Right lobe of liver (tissue), 6 donors: ENCODE measurements around the gene VAT1. TPM values are rescaled to one million over a fixed set of nuclear protein-coding genes. Genes with fewer than 3 reads are reported as not detected.

Experiments
- ATAC-seq, 4 donors: fragments of 200-7000 bp; cut with Tn5 transposase; one replicate each; pipeline ENCODE4 v1.9.1; 2020; ENCODE audit warnings: mild to moderate bottlenecking in 4 of 4, moderate library complexity in 4 of 4
- DNase-seq, 3 donors: peaks; one replicate each; pipeline ENCODE4 v3.0.0-alpha.2; 2020
- H3K27ac ChIP-seq, 3 donors: fragments of 200-600 bp; one replicate each; pipeline ENCODE4 v1.8.0; 2022
- H3K27me3 ChIP-seq, 2 donors: fragments of 200-600 bp; one replicate each; pipeline ENCODE4 v1.8.0; 2022
- H3K36me3 ChIP-seq, 4 donors: fragments of 200-600 bp; sonication (generic) in 1 of 4; one replicate each; pipeline versions ENCODE4 v1.5.1 to v1.8.0; 2017 to 2022; ENCODE audit warnings: control low read depth in 1 of 4
- H3K4me1 ChIP-seq, 4 donors: fragments of 200-600 bp; sonication (generic) in 1 of 4; one replicate each; pipeline versions ENCODE4 v1.5.1 to v1.8.0; 2017 to 2022; ENCODE audit warnings: control low read depth in 1 of 4
- H3K4me3 ChIP-seq, 3 donors: fragments of 200-600 bp; one replicate each; pipeline ENCODE4 v1.8.0; 2022
- H3K9me3 ChIP-seq, 4 donors: fragments of 200-600 bp; sonication (generic) in 1 of 4; one replicate each; pipeline versions ENCODE4 v1.5.1 to v1.8.0; 2017 to 2022; ENCODE audit warnings: control low read depth in 1 of 4
- CTCF ChIP-seq, 4 donors: fragments of 200-600 bp in 3 of 4; fragments of 450-650 bp in 1 of 4; IDR thresholded peaks; one replicate each; pipeline versions ENCODE4 v1.5.1 to v1.8.0; 2016 to 2022; ENCODE audit warnings: antibody characterized with exemption in 4 of 4, mild to moderate bottlenecking in 2 of 4
- POLR2A ChIP-seq: fragments of 450-650 bp; IDR thresholded peaks from one replicate; pipeline ENCODE4 v1.6.1; 2017; ENCODE audit warnings: antibody characterized with exemption, mild to moderate bottlenecking
- WGBS: methylation state at CpG from one replicate; pipeline ENCODE4 v1.1.6; 2018; ENCODE audit warnings: low coverage, low lambda C conversion rate; ENCODE audit not compliant: insufficient coverage; ENCODE audit errors: missing lambda C conversion rate; 5-methylcytosine and 5-hydroxymethylcytosine counted together
- intact Hi-C, 2 donors: fragments of 100-400 bp; cut with DNase I; formaldehyde crosslinking; loops; one replicate each; pipeline versions ENCODE4 v1.11.2 to v1.14.1; 2022
- total RNA-seq, 6 experiments: library from RNA; depleted of rRNA in 2 of 6; stranded (reverse); fragments of >200 nt in 2 of 6; fragmentation: NEBNext Ultra II Directional in 3 of 6; extraction: Animal tissue kit (Norgen Biotek cat#: 25700) in 3 of 6; gene quantifications; one replicate each; pipeline versions ENCODE4 v1.1.0 to v1.2.4, GENCODE V29; 2016 to 2023
- donor health status: DM: no; HTN: yes; CAD: no.
- donor health status: DM: no; HTN: no; CAD: no.
- donor health status: DM: no; HTN: no; CAD: no.
- donor health status: DM: no; HTN: yes; CAD: no.
- donor health status: DM: no; HTN: yes; CAD: no.

Gene VAT1
- total RNA-seq, 6 experiments from 2014 or later = 38.2 to 51.6 (median 43.3) TPM

- no peak for TF ChIP-seq POLR2A
- TF ChIP-seq CTCF (IDR thresholded peaks at IDR 0.05) = no peak
- Histone ChIP-seq H3K27me3 (no peaks in the 10 kb centered on the region), H3K9me3 (no peaks in the 10 kb centered on the region), H3K27ac (no peak overlapping the region), H3K4me1 (peaks cover 0 to 17% (median 3%) of the 10 kb centered on the region in 4 donors), H3K36me3 (no peaks in the 10 kb centered on the region), H3K4me3 (no peak overlapping the region)
- intact Hi-C loops = loop anchor here in 1 of 2 donors (10.0 kb wide), 1 partner anchor 119 kb away; no protein-coding TSS in a partner anchor
- DNase-seq (no peak), ATAC-seq (no peak)
- 67% methylated on average over 11 of the region's 16 CpGs for WGBS
Measured at GRCh38 chr17:43025766-43026537, 3.8 kb upstream of the VAT1 start.

GRCh38 chr17:43025290-43025657 is 3.1 kb upstream of the VAT1 start:
- intact Hi-C loops = loop anchor here in 1 of 2 donors (10.0 kb wide), 1 partner anchor 120 kb away; no protein-coding TSS in a partner anchor
- H3K4me3 ChIP-seq = peak overlapping the region in 1 of 3 donors; percentile 59
- no peak overlapping the region for H3K27ac ChIP-seq
- ATAC-seq (no peak), DNase-seq (no peak)
- H3K27me3 ChIP-seq = no peaks in the 10 kb centered on the region
- peaks cover 0 to 17% (median 3%) of the 10 kb centered on the region in 4 donors for H3K4me1 ChIP-seq
- no peaks in the 10 kb centered on the region for H3K9me3 ChIP-seq
- TF ChIP-seq POLR2A = no peak
- no peak for TF ChIP-seq CTCF (IDR thresholded peaks at IDR 0.05)
- H3K36me3 ChIP-seq = no peaks in the 10 kb centered on the region
- WGBS = 25% methylated on average over 11 of the region's 27 CpGs

- 1% methylated on average over 10 of the region's 61 CpGs for WGBS
- Histone ChIP-seq H3K27ac (peak within 1 kb of the TSS in 2 of 3 donors; percentile 41 to 49), H3K36me3 (no peaks in the 10 kb centered on the region), H3K4me1 (peaks cover 0 to 12% (median under 1%) of the 10 kb centered on the region in 4 donors), H3K4me3 (peak within 1 kb of the TSS; percentile 34 to 59 (median 34)), H3K9me3 (no peaks in the 10 kb centered on the region), H3K27me3 (no peaks in the 10 kb centered on the region)
- ATAC-seq = peak; percentile 81 to 86 (median 82)
- intact Hi-C loops = loop anchor here in 1 of 2 donors (10.0 kb wide), 1 partner anchor 120 kb away; no protein-coding TSS in a partner anchor
- peak; percentile 19 for TF ChIP-seq POLR2A
- TF ChIP-seq CTCF (IDR thresholded peaks at IDR 0.05) = peak; percentile 75 to 88 (median 78)
- peak; percentile 84 to 91 (median 89) for DNase-seq
Measured at GRCh38 chr17:43024407-43025289, 2.5 kb upstream of the VAT1 start, which contains the start of gene RND2. RND2 (plus strand) TSS chr17:43025231; CDS start chr17:43025348, 117 bp downstream.
